Stimulated activated CD4-positive, alpha-beta T cell treated with anti-CD3 and anti-CD28 coated beads, Interleukin-4, amount 100 ng/mL, for 4 hours (primary cell): ENCODE measurements around the gene SEC61B.
"Not testable (repeated sequence)": the region's sequence is repeated elsewhere in the genome, so short reads cannot be mapped to it uniquely, and the experiment has no call there.

ENCODE experiments used
- DNase-seq, 2 experiments: peaks; one replicate each; pipeline ENCODE4 v3.0.0-alpha.2; 2020

Gene SEC61B

GRCh38 chr9:99192786-99193465 is 29.2 kb upstream of the SEC61B start:
- DNase-seq = no peak

GRCh38 chr9:99193466-99193821 is 28.6 kb upstream of the SEC61B start:
- no peak for DNase-seq

GRCh38 chr9:99196484-99196883 is 25.6 kb upstream of the SEC61B start:
- not testable (repeated sequence) for DNase-seq

- DNase-seq = no peak
These were observed 24.9 kb upstream of the SEC61B start for GRCh38 chr9:99197124-99197630.

- DNase-seq = no peak
These were observed 24.1 kb upstream of the SEC61B start for GRCh38 chr9:99197987-99198386.

- DNase-seq = no peak
These were observed 22.0 kb upstream of the SEC61B start for GRCh38 chr9:99199938-99200539.

- no peak for DNase-seq
These were observed 20.5 kb upstream of the SEC61B start for GRCh38 chr9:99201603-99202002.

- DNase-seq = no peak
These were observed 11.5 kb upstream of the SEC61B start for GRCh38 chr9:99210572-99210971.

- no peak for DNase-seq
These were observed 10.3 kb upstream of the SEC61B start for GRCh38 chr9:99211746-99212145.

GRCh38 chr9:99213197-99213596 is 8.9 kb upstream of the SEC61B start:
- no peak for DNase-seq

GRCh38 chr9:99216073-99216472 is 6.0 kb upstream of the SEC61B start:
- no peak for DNase-seq

GRCh38 chr9:99220011-99220410 is 2.1 kb upstream of the SEC61B start:
- no peak for DNase-seq

GRCh38 chr9:99221266-99221620 is 839 bp upstream of the SEC61B start:
- no peak for DNase-seq

GRCh38 chr9:99222416-99223270 is 561 bp downstream of the SEC61B start:
- no peak for DNase-seq

GRCh38 chr9:99224445-99224844 is 2.4 kb downstream of the SEC61B start:
- no peak for DNase-seq

GRCh38 chr9:99226054-99226453 is 4.0 kb downstream of the SEC61B start:
- no peak for DNase-seq

GRCh38 chr9:99230206-99230605 is 8.1 kb downstream of the SEC61B start:
- DNase-seq = no peak

- peak in 1 of 2 experiments; percentile 37 for DNase-seq
These were observed 9.6 kb downstream of the SEC61B start for GRCh38 chr9:99231711-99232110.

- DNase-seq = no peak
These were observed 12.5 kb downstream of the SEC61B start for GRCh38 chr9:99234618-99235017.

- DNase-seq = no peak
These were observed 13.0 kb downstream of the SEC61B start for GRCh38 chr9:99235069-99235468.

- no peak for DNase-seq
These were observed 14.0 kb downstream of the SEC61B start for GRCh38 chr9:99235926-99236634.

- no peak for DNase-seq
These were observed 15.3 kb downstream of the SEC61B start for GRCh38 chr9:99237356-99237755.

GRCh38 chr9:99237849-99238248 is 15.8 kb downstream of the SEC61B start:
- not testable (repeated sequence) for DNase-seq
